NCI-H2227 treated with DMSO at 0.1 percent for 48 hours (cell line): ENCODE measurements around the gene KRIT1.

Source experiments
- DNase-seq: peaks from one replicate; lab custom pipeline; 2025; lab: John Stamatoyannopoulos, UW

KRIT1 gene

DNA sequence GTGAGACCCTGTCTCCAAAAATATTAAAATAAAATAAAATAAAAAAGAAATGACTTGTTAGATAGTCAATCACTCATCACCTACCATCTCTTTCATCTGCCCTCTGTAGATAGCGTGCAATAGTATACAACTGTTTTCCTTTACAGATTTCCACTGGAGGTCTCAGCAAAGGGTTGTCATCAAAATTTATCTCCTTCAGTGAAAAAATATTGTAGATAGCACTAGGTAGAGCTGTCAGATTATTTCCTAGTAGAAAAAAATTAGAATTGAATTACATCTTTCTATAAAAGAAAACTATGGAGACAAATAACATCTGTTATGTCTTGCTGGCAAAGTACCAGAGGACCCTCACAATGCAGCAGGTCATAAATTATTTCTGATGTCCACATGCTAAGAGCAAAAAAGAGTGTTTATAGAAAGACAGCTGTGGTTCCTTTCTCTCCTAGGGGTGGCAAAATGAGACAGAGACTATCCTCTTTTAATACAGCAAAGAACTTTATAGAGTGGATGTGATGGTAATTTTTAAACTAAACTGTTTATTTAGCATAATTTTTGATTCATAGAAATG is 95.2 kb downstream of the KRIT1 start:
- DNase-seq = peak; percentile 63

DNA sequence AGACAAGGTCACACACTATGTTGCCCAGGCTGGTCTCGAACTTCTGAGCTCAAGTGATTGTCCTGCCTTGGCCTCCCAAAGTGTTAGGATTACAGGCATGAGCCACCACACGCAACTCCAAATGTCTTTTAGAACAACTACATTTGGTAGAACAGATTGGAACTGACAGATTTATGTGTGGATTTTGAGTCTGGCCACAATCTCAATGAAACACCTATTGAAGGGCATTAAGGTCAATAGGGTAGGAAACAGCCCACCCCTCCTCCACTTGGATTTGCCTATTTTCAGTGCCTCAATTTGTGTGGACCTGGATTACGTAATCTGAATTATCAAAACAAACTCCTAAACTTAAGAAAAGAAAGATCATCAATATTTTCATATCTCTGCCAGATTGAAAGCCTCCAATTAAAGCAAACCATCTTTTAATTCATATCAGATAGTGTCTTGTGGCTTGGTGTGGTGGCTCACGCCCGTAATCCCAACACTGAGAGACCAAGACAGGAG is 95.9 kb downstream of the KRIT1 start:
- DNase-seq = no peak
